H1 (cell line): ENCODE measurements around the gene SSBP3.

Source experiments
- BRCA1 ChIP-seq: IDR thresholded peaks from 2 replicates; pipeline ENCODE4 v1.6.1; 2012; ENCODE audit warnings: low read depth, low read length, improper control_type of control experiment
- EZH2 ChIP-seq: fragments of 200-600 bp; sonication (generic); IDR thresholded peaks from 2 replicates; pipeline ENCODE4 v1.7.1; 2012; ENCODE audit warnings: low read depth, mild to moderate bottlenecking, moderate library complexity, low read length, inconsistent platforms; ENCODE audit not compliant: severe bottlenecking
- GABPA ChIP-seq: IDR thresholded peaks from 2 replicates; pipeline ENCODE4 v1.6.1; 2011; ENCODE audit warnings: mild to moderate bottlenecking, low read length, moderate library complexity, borderline replicate concordance; ENCODE audit not compliant: insufficient read depth
- KDM5A ChIP-seq: fragments of 200-600 bp; IDR thresholded peaks from 2 replicates; pipeline ENCODE4 v1.7.1; 2012; ENCODE audit warnings: mild to moderate bottlenecking, low read length, inconsistent platforms, mixed read lengths
- POLR2A ChIP-seq, 2 experiments: IDR thresholded peaks; 1 replicate in 1 of 2; 2 replicates in 1 of 2; pipeline ENCODE4 v1.6.1; 2011; ENCODE audit warnings: low read depth in 2 of 2, low read length in 2 of 2, mild to moderate bottlenecking in 2 of 2; ENCODE audit errors: control extremely low read depth in 1 of 2
- RFX5 ChIP-seq: IDR thresholded peaks from 2 replicates; pipeline ENCODE4 v1.6.1; 2011; ENCODE audit warnings: low read depth, low read length, improper control_type of control experiment, borderline replicate concordance
- TAF1 ChIP-seq: IDR thresholded peaks from 2 replicates; pipeline ENCODE4 v1.6.1; 2011; ENCODE audit warnings: mild to moderate bottlenecking, low read depth, low read length
- TF ChIP-seq, protein P1 (sequence below), 3 experiments: IDR thresholded peaks; 1 replicate in 2 of 3; 2 replicates in 1 of 3; pipeline versions ENCODE4 v1.5.1 to v1.6.1; 2011; ENCODE audit warnings: low read length in 3 of 3, mild to moderate bottlenecking in 3 of 3, inconsistent platforms in 2 of 3, low read depth in 1 of 3, moderate library complexity in 1 of 3; ENCODE audit not compliant: insufficient read depth in 1 of 3; ENCODE audit errors: control extremely low read depth in 1 of 3

DNA sequence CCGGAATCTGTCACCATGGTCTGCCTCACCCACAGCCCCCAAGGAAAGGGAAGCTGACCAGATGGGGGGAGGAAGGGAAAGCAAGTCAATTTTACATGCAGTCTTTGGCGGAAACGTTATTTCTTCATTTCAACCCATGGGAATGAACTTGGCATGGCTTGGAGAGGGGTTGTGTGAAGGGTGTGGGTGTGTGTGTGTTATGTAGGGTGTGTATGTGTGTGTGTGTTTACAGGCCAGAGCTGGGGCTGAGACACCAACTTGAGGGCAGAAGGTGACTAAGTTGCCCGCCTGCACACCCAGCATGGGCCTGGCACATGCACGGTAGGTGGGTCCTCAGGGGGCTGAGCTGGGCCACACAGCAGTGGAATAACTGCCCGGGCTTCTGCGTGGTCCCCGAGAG is 141.1 kb downstream of the SSBP3 start:
- TF ChIP-seq GABPA (no peak), POLR2A (IDR thresholded peaks at IDR 0.05; ENCODE audit: control extremely low read depth in 1 of 2, low read depth in 2 of 2, low read length in 2 of 2) (no peak), BRCA1 (no peak), EZH2 (no peak), TAF1 (no peak), RFX5 (no peak), KDM5A (no peak)
- TF ChIP-seq, protein P1, sequence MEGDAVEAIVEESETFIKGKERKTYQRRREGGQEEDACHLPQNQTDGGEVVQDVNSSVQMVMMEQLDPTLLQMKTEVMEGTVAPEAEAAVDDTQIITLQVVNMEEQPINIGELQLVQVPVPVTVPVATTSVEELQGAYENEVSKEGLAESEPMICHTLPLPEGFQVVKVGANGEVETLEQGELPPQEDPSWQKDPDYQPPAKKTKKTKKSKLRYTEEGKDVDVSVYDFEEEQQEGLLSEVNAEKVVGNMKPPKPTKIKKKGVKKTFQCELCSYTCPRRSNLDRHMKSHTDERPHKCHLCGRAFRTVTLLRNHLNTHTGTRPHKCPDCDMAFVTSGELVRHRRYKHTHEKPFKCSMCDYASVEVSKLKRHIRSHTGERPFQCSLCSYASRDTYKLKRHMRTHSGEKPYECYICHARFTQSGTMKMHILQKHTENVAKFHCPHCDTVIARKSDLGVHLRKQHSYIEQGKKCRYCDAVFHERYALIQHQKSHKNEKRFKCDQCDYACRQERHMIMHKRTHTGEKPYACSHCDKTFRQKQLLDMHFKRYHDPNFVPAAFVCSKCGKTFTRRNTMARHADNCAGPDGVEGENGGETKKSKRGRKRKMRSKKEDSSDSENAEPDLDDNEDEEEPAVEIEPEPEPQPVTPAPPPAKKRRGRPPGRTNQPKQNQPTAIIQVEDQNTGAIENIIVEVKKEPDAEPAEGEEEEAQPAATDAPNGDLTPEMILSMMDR (IDR thresholded peaks at IDR 0.05; ENCODE audit: control extremely low read depth in 1 of 3, insufficient read depth in 1 of 3, low read depth in 1 of 3, low read length in 3 of 3), result no peak
